ENCODE results near the gene ARAP1.

GRCh38 chr11:72772059-72772458 lies 19.9 kb upstream of the ARAP1 start:
- no peak for TF ChIP-seq CTCF (conservative IDR thresholded peaks at IDR 0.05; ENCODE audit: low read depth, low read length)
- TF ChIP-seq EZH2 (IDR thresholded peaks at IDR 0.05; ENCODE audit: low read length, unreplicated experiment), result no peak

All from PC-3 (cell line).